Vagina (tissue), 2 donors: ENCODE measurements around the gene KIF11.

ENCODE experiments used
- POLR2A ChIP-seq, 2 donors: fragments of 450-650 bp; IDR thresholded peaks; one replicate each; pipeline ENCODE4 v1.6.1; 2017; ENCODE audit warnings: antibody characterized with exemption in 2 of 2, mild to moderate bottlenecking in 2 of 2, moderate library complexity in 2 of 2
- TF ChIP-seq, protein P1 (sequence below), 3 experiments: fragments of 450-650 bp in 2 of 3; fragments of 200-600 bp in 1 of 3; sonication (generic) in 1 of 3; IDR thresholded peaks; one replicate each; pipeline ENCODE4 v1.5.1; 2017 to 2019; ENCODE audit warnings: antibody characterized with exemption in 3 of 3, mild to moderate bottlenecking in 2 of 3, moderate library complexity in 2 of 3

DNA sequence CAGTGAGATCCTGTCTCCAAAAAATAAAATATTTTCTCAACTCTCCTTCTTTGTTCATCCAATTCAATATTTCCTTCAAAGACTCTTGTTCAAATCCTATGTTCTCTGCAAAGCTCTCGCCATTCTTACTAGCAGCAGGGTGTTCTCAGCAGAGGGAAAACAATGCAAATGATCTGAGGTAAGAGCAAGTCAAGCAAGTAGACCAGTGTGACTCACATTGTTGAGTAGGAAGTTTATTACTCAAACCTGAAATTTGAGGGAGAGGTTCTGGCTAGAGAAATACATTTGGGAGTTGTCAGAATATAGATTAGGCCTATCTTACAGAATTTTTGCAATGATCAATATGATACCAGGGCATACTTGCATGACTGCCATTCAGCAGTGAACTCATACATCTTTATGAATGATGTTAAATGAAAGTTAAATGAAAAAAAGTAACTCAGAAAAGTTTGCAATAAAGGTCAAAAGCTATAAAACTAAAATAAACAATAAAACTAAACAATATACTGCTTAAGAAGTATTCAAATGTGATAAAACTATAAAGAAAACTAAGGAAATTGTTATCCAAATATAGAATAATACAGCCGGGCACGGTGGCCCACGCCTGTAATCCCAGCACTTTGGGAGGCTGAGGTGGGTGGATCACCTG is 24.9 kb upstream of the KIF11 start:
- TF ChIP-seq, protein P1, sequence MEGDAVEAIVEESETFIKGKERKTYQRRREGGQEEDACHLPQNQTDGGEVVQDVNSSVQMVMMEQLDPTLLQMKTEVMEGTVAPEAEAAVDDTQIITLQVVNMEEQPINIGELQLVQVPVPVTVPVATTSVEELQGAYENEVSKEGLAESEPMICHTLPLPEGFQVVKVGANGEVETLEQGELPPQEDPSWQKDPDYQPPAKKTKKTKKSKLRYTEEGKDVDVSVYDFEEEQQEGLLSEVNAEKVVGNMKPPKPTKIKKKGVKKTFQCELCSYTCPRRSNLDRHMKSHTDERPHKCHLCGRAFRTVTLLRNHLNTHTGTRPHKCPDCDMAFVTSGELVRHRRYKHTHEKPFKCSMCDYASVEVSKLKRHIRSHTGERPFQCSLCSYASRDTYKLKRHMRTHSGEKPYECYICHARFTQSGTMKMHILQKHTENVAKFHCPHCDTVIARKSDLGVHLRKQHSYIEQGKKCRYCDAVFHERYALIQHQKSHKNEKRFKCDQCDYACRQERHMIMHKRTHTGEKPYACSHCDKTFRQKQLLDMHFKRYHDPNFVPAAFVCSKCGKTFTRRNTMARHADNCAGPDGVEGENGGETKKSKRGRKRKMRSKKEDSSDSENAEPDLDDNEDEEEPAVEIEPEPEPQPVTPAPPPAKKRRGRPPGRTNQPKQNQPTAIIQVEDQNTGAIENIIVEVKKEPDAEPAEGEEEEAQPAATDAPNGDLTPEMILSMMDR (IDR thresholded peaks at IDR 0.05), result no peak
- TF ChIP-seq POLR2A (IDR thresholded peaks at IDR 0.05), result no peak
